Renal cortex interstitium (tissue), 11 donors: ENCODE data around the gene GPR153. TPM values are rescaled to one million over a fixed set of nuclear protein-coding genes. Genes with fewer than 3 reads are reported as not detected.
A peak's percentile ranks its signal among the peaks of the same experiment; 100 is the strongest.

Experiments used
- DNase-seq, 11 donors: peaks; one replicate each; pipeline ENCODE4 v3.0.0-alpha.2; 2013; ENCODE audit warnings: low read depth in 9 of 11, low spot score in 4 of 11; ENCODE audit errors: extremely low read depth in 1 of 11
- polyA plus RNA-seq, 3 donors: library from polyadenylated mRNA; unstranded; fragments of 120-200 nt; gene quantifications; one replicate each; pipeline ENCODE4 v1.2.1, GENCODE V29; 2013; ENCODE audit not compliant: insufficient read length in 3 of 3

GPR153 gene
- polyA plus RNA-seq, 3 donors = 4.7 to 8.7 (median 6.9) TPM

DNA sequence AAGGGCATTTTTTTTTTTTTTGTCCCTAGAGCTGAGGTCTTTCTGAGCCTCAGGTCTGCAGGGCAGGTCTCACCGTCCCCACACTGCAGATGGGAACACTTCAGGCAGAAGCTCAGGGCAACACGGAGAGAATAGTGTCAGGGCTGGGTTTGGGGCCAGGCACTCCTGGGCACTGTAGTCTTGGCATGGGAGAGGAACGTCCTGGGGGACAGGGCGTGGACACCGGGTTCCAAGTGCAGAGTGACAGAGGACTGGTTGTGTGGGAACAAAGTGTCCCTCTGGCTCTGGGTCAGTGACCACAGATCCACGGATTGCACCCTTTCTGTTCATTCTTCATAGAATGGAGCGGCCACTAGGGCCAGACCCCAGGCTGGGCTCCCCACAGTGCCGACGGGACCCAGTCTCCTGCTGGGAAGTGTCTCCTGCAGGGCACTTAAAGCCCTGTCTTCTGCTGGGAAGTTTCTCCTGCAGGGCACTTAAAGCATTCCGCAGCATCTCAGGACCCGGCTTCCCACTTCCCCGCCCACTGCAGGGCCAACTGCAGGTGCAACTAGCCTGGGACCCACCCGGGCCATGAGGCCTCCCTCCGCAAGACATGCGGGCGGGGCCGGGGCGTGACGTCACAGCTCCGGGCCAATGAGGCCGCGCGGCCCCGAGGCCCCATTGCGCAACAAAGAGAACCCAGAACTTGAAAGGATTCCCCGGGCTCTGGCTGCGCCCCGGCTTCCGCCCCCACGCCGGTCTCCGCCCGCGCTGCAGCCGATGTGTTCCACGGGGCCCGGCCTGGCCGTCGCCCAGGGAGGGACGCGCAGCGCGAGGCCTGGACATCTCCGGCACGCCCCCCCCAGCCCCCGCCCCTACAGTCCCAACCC, 1.2 kb downstream of the GPR153 start:
- no peak for DNase-seq

DNA sequence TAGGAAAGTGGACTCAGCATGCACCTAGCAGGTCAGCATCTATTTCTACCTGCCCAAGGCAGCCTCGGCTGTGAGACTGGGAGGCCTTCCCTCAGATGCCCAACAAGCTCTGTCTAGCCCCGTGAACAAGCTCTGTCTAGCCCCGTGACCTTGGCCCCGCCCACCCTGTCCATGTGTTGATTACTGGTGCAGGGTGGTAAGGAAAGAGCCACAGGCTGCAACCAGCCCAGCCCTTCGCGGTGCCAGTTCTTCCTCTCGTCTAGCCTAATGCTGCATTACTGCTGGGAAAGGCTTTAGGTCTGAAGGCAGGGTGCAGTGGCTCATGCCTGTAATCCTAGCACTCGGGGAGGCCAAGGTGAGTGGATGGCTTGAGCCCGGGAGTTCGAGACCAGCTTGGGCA, 2.2 kb downstream of the GPR153 start:
- no peak for DNase-seq

DNA sequence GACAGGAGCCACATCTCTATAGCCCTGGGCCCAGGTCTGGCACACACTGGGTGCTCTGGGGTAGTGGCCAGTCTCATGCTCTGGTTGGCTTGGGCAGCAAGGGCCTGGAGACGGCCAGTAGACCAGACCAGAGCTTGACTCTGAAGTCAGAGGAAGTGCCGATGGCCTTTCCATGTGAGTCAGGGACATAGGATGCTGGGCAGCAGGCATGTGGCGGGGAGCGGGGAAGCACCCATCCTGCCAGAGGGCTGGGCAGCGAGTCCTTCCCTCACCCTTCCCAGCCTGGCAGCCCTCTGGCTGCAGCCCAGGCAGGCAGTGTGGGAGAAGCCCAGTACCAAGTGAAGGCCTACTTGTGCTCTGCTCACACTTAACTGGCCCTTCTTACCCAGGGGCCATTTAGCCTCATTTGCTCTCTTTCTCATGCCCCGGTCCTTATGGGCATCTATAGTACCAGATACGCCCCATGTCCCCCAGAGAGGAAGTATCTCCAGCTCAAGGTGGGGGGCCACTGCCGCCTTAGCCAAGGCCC, 3.3 kb downstream of the GPR153 start:
- DNase-seq = no peak

DNA sequence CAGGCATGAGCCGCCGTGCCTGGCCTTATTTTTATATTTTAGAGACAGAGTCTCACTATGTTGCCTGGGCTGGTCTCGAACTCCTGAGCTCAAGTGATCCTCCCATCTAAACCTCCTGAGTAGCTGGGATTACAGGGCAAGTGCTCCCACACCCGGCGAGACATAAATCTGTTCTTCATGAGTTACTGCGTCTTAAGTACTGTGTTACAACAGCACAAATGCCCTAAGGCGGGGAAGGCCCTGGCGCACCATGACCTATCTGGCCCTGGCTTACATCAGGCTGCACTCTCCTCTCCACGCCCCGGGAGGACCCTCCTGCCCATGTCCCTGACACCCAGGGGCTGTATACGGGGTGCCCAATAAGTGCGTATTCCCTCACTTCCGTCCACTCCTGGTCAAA, 4.3 kb downstream of the GPR153 start:
- DNase-seq = no peak

DNA sequence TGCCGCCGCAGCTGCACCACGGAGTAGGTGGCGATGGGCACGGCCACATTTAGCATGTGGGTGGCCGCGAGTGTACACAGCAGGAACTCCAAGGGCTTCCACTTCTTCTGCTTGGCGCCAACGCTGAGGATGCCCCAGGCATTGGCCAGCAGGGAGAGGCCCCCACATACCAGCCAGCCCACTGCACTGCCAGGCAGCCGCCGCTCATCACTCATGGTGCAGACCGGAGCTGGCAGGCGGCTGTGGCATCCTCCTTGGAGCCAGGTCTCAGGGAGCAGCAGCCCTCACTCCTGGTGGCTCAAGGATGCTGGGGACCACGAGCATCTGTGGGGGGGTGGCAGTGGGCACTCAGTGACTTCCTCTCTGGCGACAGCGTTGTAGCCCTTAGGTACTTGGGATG, 6.2 kb downstream of the GPR153 start:
- DNase-seq = no peak

DNA sequence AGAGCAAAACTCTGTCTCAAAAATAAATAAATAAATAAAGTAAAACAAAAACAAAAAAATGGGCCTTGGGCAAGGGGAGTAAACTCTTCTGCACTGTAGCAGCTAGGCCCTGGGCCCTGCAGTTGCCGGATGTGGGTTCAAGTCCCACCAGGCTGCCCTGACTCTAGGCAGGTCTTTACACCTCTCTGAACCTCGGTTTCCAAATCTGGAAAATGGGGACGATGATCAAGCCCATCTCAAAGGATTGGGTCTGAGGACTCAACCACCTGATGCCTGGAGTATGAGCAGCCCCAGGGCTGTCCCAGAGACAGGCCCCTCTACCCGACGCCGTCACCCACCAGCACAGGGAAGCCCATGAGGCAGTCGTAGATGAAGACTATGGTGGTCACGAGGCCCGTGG, 7.5 kb downstream of the GPR153 start:
- no peak for DNase-seq

DNA sequence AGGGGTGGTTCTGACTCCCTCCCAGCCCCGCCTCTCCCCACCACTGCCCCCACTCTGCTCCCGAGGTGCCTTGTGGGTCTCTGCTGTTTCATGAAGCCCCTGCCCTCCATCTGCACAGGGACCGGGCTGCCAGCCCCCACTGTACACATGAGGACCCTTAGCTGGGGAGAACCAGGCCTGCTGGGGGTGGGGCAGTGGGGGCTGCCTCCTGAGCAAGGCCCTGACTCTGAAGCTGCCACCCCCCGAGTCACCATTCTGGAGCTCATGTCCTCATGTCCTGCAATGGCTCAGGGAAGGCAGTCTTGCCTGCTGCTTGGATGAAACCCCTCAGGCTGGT, 8.6 kb downstream of the GPR153 start:
- DNase-seq = no peak

DNA sequence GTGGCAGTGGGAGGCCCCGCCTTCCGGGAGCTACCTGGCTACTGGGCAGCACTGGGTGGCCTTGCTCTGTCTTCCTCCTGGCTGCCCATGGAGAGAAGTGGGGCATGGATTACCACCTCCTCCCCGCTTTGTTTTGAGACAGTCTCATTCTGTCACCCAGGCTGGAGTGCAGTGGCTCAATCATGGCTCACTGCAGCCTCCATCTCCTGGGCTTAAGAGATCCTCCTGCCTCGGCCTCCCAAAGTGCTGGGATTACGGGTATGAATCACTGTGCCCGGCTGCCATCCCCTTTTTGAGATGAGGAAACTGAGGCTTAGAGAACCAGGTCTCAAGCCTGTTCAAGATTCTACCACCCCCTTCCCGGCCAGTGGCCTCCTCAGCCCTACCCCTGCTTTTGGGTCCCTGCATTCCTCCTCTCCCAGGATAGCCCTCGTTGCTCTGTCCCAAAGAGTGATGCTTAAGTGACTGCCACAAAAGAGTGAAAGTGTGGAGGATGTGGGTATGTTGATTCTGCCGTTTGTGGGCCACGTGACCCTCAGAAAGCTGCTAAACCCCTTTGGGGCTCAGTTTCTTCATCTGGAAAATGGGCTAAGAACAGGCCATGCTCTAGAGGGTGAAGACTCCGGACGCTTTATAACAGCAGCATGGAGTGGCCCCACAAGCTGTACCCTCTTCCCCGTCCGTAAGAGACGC, 9.1 kb downstream of the GPR153 start:
- DNase-seq = no peak

DNA sequence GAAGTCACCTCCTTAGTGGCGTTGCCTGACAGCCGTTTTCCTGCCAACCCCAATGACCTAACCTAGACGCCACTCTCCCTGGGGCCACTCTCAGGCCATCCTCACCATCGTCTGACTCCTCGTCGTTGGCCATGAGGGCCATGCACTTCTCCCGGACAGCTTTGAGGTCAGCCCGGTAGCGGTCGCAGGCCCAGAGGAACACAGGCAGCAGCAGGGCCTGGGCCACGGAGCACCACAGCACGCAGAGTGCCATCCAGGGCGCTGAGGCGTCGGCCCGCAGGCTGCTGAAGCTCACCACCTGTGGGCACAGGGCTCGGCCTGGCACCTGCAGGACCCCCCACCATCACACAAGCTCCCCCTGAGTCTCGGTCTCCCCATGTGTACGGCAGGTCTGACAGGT, 9.7 kb downstream of the GPR153 start:
- DNase-seq = no peak

DNA sequence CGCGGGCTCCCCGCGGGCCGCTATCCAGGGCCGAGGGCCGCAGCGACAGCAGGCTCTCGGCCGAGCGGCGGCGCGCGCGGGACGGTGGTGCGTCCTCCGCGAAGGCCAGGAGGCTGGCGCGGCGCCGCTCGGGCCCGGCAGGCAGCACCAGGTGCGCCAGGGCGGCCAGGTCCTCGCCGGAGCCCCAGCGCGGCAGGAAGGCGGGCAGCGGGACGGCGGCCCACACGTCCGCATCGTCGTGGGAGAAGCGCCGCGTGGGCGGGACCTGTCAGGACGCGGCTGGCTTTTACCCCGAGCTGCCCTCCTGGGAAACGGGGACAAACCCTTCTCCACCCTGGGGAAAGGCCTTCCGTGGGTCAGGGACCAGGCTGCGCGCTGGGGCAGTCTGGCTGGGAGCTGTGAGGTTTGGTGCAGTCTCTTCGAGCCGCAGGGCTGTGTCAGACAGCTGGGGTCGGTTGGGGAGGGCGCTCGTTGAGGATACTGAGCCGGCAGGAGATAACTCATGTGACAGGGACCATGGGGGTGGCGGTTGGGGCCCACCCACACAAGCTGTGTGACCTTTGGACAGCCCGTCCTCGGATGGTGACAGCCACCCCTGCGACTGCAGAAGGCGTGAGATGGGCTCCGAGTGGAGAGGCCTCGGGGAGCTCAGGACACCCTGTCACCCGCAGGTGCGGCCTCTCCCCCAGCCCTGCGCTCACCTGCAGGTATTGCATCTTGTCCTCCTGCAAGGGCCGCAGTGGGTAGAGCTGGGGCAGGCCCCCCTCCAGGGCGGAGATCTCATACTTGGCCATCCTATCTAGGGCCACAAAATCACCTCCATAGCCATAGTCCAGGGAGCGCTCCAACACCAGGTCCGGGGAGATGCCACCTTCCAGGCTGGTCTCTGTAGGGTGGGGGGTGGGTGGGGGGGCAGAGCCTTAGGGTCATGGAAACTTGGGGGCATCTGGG, 10.9 kb downstream of the GPR153 start:
- DNase-seq = no peak

DNA sequence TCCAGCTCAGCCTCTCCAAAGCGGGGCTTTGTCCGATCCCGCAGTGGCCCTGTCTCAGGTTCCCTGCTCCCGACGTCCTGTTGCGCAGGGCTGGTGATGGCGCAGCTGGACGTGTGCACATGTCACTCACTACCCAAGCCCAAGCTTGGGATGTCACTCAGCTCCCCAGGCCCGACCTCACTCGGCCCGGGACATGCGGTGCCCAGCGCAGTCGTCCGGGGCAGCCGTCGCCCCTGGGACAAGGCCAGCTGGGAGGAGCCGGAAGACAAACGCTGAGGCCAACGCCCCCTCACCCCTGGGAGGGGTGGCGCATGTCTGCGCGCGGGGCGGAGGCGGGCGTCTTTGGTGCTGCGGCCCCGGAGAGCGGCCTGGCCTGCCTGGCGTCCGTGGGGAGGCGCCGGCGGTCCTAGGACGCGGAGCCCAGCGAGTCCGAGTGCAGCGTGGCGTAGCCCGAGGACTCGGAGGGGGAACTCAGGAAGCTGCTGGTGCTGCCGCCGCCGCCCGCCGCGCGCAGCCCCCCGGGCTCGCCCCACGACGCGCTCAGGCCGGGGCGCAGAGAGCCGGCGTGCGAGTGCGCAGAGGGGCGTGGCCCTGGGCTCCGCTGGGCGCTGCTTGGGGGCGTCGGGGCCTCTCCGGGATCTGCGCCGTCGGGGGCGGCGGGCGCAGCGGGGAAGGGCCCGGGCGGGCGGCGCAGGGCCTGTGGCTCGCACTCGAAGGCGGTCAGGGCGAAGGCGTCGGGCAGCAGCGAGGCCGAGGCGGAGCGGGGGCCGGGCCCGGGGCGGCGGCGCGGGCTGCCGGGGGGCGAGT, 11.8 kb downstream of the GPR153 start:
- no peak for DNase-seq

DNA sequence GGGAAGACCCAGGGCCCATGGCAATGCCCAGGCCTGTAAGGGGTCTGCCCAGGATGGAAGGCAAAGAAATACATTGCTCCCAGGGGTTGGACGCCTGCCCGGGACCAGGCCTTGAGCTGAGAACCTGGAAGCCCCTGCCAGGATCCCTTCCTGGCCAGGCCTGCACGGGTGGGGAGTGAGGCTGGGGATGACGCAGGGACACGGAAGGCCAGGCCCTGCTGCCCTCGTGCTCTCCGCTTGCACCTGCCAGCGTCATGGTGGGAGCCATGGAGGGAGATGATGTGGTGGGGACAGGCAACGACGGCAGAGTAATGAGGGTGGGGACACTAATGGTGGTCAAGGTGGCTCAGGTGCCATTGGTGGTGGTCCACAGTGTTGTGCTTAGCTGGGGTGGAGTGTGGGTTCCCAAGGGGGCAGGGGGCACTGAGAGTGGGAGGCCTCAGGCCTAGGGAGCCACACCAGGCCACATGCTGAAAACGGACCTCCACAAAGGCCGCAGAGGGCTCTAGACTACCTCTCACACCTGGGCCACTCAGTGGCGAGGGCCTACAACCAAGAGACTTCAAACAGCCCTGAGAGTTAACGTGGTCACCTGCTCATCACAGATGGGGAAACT, 12.6 kb downstream of the GPR153 start:
- DNase-seq = no peak

DNA sequence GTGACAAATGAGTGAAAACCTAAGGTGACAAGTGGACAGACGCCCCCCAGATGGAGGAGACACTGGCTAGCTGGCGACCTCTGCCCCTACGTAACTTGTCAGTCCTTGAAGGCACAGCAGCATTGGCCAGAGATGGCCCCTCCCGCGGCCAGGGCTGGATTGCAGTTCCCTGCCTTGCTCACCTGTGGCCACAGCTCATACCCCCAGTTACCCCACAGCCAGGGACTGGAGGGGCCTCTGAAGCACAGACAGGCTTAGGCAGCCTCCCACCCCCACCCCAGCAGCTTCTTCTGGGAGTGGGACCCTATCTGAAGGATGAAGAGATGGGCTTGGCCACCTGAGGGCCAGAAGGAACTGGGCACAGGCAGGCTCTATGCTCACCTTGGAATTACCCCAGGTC, 13.2 kb downstream of the GPR153 start:
- DNase-seq = no peak

DNA sequence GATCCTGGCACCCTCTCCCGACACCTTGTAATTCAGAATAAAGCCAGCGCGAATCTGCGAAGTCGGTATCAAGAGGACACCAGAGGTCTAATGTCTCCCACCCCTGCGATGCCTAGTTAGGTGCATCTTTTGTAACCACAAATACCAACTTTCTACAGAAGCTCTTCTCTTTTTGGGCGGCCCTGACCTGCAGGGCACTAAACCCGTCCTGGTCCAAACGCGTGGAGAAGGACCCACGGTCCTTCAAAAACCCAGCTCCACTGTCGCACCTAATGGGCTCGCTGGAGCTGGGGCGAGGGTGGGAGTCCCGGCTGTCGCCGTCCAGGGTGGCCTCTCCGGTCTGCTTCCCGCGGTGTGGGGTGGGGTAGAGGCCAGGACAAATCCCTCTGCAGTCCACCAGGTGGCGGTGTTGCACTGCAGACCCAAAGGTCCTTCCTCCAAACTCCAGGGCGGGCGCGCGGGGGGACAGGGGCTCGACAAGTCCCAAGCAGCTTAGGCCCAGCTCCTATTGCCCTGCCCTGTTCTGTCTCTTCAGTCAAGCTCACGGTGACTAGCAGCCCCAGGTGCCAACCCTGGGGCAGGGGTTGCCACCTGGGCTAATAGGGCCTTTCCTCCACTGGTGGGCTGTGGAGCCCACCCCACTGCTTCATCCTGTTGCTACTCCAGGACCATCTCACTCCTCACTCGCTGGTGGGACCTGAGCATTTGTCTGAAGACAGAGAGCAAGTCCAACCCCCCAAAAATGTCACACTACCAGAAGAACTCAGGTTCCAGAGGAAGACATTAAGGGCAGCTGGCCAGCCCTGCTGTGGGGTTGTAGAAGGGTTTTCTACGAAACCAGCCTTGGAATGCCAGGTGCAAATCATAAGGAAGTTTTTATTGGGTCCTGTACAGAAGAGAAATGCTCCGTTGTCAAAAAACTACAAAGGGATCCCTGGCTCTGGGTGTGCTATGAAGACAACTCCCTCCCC, 14.1 kb downstream of the GPR153 start:
- DNase-seq = peak in 8 of 11 donors; percentile 68 to 79 (median 76)

DNA sequence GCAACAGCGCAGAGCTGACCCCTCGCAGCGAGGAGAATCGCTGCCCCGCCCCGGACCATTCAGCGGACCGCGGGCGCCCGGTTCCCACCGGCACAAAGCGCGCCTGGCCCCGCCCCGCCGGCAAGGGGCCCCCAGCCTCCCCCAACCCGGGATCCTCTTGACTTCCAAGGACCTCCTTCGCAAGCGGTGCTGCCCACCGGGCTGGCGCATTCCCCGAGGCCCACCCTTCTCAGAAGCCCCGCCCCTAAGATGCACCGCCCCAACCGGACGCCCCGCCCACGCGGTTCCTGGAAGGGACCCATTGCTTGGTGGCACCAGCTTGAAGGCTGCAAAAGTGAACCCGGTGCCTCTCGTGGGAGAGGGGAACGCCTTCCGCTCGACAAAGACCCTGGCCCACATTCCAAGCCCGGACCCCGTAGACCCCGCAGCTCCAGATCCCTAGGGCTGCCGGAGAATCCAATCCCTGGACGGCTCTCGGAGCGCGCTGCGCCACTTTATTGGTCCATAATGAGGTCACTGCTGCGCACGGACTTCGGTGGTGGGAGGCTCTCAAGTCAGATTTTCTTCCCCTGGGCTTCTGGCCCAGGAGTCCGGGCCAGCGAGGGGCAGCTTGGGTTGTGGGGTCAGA, 14.9 kb downstream of the GPR153 start:
- no peak for DNase-seq

DNA sequence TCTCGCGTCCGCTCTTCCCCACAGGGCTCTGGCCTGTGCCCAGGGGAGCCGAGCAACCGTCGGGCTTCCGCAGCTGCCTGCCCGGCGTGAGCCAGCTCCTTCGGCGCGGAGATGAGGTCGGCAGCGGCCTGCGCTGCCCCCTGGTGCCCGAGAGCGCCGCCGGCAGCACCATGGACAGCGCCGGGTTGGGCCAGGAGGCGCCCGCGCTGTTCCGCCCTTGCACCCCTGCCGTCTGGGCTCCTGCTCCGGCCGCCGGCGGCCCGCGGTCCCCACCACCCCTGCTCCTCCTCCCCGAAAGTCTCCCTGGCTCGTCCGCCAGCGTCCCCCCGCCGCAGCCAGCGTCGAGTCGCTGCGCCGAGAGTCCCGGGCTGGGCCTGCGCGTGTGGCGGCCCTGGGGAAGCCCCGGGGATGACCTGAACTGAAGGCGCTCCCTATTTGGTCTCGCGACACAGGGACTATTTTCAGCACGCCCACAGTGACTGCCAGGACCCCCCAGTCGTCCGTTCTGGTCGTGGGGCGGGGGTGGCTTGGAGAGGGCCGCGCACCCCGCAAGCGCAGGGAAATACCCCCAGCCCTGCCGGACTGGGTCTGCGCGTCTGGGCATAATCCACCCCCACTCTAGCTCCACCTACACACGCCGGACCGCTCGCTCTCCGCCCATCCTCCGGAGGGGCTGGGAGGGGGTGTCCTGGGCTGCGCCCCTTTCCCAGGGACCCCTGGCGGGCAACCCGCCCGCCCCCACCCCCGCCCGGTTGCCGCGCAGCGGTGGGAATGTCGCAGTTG, 15.6 kb downstream of the GPR153 start:
- DNase-seq = peak in 8 of 11 donors; percentile 74 to 82 (median 78)
